H1 (cell line): ENCODE data around the gene KRTAP10-5. TPM values are rescaled to one million over a fixed set of nuclear protein-coding genes. Genes with fewer than 3 reads are reported as not detected.

Experiments used
- ASH2L ChIP-seq: fragments of 200-600, 300-600 bp; sonication (generic); IDR thresholded peaks from one replicate; pipeline ENCODE4 v1.7.1; 2017; ENCODE audit warnings: low read length
- NRF1 ChIP-seq: IDR thresholded peaks from 2 replicates; pipeline ENCODE4 v1.6.1; 2011; ENCODE audit warnings: mild to moderate bottlenecking, low read depth, low read length, improper control_type of control experiment
- polyA plus RNA-seq, 7 experiments: library from polyadenylated mRNA; depleted of rRNA in 3 of 7; stranded (reverse) in 5 of 7; unstranded in 2 of 7; fragments of >200 nt in 5 of 7; fragments of 200-250 nt in 2 of 7; gene quantifications; 1 replicate in 5 of 7; 2 replicates in 1 of 7; 4 replicates in 1 of 7; pipeline versions ENCODE4 v1.2.1 to v1.2.3, GENCODE V29; 2011 to 2013; ENCODE audit warnings: missing spikeins in 2 of 7, mixed read lengths in 2 of 7
- total RNA-seq: library from RNA; stranded (reverse); fragmentation: NEBNext Ultra II Directional; extraction: Animal tissue kit (Norgen Biotek cat#: 25700); gene quantifications from 2 replicates; pipeline ENCODE4 v1.2.1, GENCODE V29; 2021

Gene KRTAP10-5
- total and polyA plus RNA-seq, 2 of the 8 experiments (the other 6 are each of a cell fraction or from before 2014, with no cell fraction given) = 0.09 TPM; not detected in 1

- TF ChIP-seq NRF1 (no peak), ASH2L (no peak)
These were observed 9.1 kb downstream of the KRTAP10-5 start (continued) for GRCh38 chr21:44571296-44571695.
